ENCODE results near the gene CAAP1.

- TF ChIP-seq CTCF (optimal IDR thresholded peaks at IDR 0.05 in 1 of 3, IDR thresholded peaks at IDR 0.05 in 1 of 3, conservative IDR thresholded peaks at IDR 0.05 in 1 of 3; ENCODE audit: extremely low read depth in 1 of 3, insufficient read depth in 2 of 3, low read length in 3 of 3) (no peak), EZH2 (IDR thresholded peaks at IDR 0.05; ENCODE audit: low read length) (no peak)
These were observed 12.1 kb upstream of the CAAP1 start for GRCh38 chr9:26904671-26905070.
